Fibroblast of the aortic adventitia (primary cell): Measurements from ENCODE around the gene PHACTR3. TPM values are rescaled to one million over a fixed set of nuclear protein-coding genes. Genes with fewer than 3 reads are reported as not detected.

Experiments used
- DNase-seq: peaks from one replicate; pipeline ENCODE4 v3.0.0-alpha.2; 2010; ENCODE audit warnings: low read depth
- H3K4me3 ChIP-seq: 2 replicates; pipeline ENCODE4 v1.5.1; 2011; ENCODE audit warnings: low read depth, mild to moderate bottlenecking, control low read depth, low read length, moderate library complexity
- CTCF ChIP-seq: IDR thresholded peaks from 2 replicates; pipeline ENCODE4 v1.5.1; 2011; ENCODE audit warnings: mild to moderate bottlenecking, low read length, control low read depth, inconsistent platforms; ENCODE audit not compliant: insufficient read depth
- total RNA-seq: library from RNA; depleted of rRNA; stranded (reverse); fragments of >200 nt; gene quantifications from 2 replicates; pipeline ENCODE4 v1.2.3, GENCODE V29; 2012; ENCODE audit warnings: low replicate concordance

The PHACTR3 gene
- total RNA-seq, 1 donor, result not detected

GRCh38 chr20:59817846-59818615 lies 213.7 kb downstream of the PHACTR3 start:
- no peak overlapping the region for H3K4me3 ChIP-seq
- DNase-seq, result no peak
- TF ChIP-seq CTCF, result no peak

GRCh38 chr20:59818911-59819310 lies 214.6 kb downstream of the PHACTR3 start:
- no peak for DNase-seq
- no peak overlapping the region for H3K4me3 ChIP-seq
- TF ChIP-seq CTCF, result no peak

- H3K4me3 ChIP-seq, result no peak overlapping the region
- DNase-seq, result no peak
- no peak for TF ChIP-seq CTCF
These were observed 215.3 kb downstream of the PHACTR3 start for GRCh38 chr20:59819496-59820203.

- no peak for TF ChIP-seq CTCF
- H3K4me3 ChIP-seq, result no peak overlapping the region
- no peak for DNase-seq
These were observed 216.1 kb downstream of the PHACTR3 start for GRCh38 chr20:59820204-59821041.

GRCh38 chr20:59821201-59821600 lies 216.9 kb downstream of the PHACTR3 start:
- no peak for TF ChIP-seq CTCF
- no peak overlapping the region for H3K4me3 ChIP-seq
- no peak for DNase-seq

GRCh38 chr20:59821788-59822187 lies 217.4 kb downstream of the PHACTR3 start:
- DNase-seq, result no peak
- no peak for TF ChIP-seq CTCF
- no peak overlapping the region for H3K4me3 ChIP-seq
